Esophagus squamous epithelium (tissue), 4 donors: ENCODE data around the gene ELMO2.

Experiments
- POLR2A ChIP-seq, 4 donors: fragments of 450-650 bp; IDR thresholded peaks; one replicate each; pipeline ENCODE4 v1.6.1; 2017; ENCODE audit warnings: antibody characterized with exemption in 4 of 4, mild to moderate bottlenecking in 4 of 4, moderate library complexity in 3 of 4
- TF ChIP-seq, protein P1 (sequence below), 6 experiments: fragments of 450-650 bp in 4 of 6; fragments of 200-600 bp in 2 of 6; sonication (generic) in 2 of 6; IDR thresholded peaks; one replicate each; pipeline ENCODE4 v1.5.1; 2016 to 2019; ENCODE audit warnings: antibody characterized with exemption in 6 of 6, mild to moderate bottlenecking in 4 of 6, moderate library complexity in 4 of 6

- TF ChIP-seq, protein P1, sequence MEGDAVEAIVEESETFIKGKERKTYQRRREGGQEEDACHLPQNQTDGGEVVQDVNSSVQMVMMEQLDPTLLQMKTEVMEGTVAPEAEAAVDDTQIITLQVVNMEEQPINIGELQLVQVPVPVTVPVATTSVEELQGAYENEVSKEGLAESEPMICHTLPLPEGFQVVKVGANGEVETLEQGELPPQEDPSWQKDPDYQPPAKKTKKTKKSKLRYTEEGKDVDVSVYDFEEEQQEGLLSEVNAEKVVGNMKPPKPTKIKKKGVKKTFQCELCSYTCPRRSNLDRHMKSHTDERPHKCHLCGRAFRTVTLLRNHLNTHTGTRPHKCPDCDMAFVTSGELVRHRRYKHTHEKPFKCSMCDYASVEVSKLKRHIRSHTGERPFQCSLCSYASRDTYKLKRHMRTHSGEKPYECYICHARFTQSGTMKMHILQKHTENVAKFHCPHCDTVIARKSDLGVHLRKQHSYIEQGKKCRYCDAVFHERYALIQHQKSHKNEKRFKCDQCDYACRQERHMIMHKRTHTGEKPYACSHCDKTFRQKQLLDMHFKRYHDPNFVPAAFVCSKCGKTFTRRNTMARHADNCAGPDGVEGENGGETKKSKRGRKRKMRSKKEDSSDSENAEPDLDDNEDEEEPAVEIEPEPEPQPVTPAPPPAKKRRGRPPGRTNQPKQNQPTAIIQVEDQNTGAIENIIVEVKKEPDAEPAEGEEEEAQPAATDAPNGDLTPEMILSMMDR (IDR thresholded peaks at IDR 0.05) = no peak
- TF ChIP-seq POLR2A (IDR thresholded peaks at IDR 0.05) = no peak
Observed at GRCh38 chr20:46316984-46317684, 89.3 kb downstream of the ELMO2 start.
